AML-193 (cell line): ENCODE data around the gene DLK1.

Source experiments
- DNase-seq, 2 experiments: peaks; one replicate each; lab custom pipeline; 2025; lab: John Stamatoyannopoulos, UW

The DLK1 gene

DNA sequence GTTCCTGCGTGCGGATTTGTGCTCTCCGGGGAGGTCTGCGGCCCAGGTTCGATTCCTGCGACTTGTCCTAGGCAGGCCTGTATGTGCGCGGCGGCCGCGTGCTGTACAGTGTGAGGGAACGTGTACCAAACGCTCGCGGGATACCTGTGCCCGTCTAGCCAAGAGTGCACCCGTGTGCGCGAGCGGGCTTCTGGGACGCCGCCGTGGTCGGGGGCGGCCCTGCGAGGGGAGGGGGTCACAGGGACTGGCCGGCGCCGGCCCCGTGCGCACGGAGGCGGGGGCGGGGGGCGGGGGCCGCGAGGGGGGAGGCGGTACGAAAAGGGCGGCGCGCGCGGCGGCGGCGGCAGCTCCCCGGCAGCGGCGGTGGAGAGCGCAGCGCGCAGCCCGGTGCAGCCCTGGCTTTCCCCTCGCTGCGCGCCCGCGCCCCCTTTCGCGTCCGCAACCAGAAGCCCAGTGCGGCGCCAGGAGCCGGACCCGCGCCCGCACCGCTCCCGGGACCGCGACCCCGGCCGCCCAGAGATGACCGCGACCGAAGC lies at the start of gene DLK1:
Gene DLK1, plus strand, starts transcription at position 343 of the 536 bp plus-strand sequence. Its CDS starts 177 bp downstream, at position 520.
- no peak for DNase-seq

DNA sequence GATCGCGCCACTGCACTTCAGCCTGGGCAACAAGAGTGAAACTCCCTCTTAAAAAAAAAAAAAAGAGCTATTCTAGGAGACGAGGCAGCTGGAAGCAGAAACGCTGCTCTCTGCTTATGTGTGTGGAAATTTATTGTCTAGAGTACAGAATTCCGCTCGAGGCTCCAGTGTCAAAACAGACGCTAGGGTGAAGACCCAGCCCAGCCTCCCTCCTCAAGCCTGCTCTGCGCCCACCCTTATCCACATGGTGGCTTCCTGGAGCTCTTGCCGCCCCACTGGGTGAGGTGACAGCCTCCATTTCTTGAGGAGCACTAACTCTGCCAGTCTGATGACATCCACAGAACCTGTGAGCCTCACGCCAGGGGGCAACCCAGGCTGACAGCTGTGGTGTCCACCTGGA lies 49.5 kb upstream of the DLK1 start:
- DNase-seq: no peak

- DNase-seq: no peak
These were observed 48.9 kb upstream of the DLK1 start for GRCh38 chr14:100677554-100678468.

- DNase-seq: no peak
These were observed 48.2 kb upstream of the DLK1 start for GRCh38 chr14:100678469-100678828.

GRCh38 chr14:100679153-100679552 lies 47.5 kb upstream of the DLK1 start:
- no peak for DNase-seq

- DNase-seq: no peak
These were observed 46.8 kb upstream of the DLK1 start for GRCh38 chr14:100679707-100680438.

GRCh38 chr14:100680439-100681051 lies 46.1 kb upstream of the DLK1 start:
- no peak for DNase-seq

DNA sequence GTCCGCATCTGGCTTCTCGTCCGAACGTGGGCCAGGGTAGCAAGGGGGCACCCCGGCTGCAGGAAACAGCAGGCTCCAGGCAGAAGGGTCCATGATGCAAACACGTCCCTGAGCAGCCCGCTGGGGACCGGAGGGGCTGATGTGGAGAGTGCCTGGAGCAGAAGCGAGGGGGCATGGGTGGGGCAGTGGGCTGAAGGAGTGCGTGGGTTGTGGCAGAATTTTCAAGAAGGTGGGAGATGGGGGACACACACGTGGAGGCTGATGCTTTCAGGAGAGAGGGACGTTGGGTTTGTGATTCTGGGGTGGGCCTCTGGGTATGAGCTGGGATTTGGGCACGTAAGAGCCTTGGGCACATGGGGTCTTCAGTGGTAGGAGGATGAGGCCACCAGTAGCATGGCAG lies 45.6 kb upstream of the DLK1 start:
- DNase-seq: no peak

GRCh38 chr14:100682749-100683148 lies 43.9 kb upstream of the DLK1 start:
- DNase-seq: no peak

DNA sequence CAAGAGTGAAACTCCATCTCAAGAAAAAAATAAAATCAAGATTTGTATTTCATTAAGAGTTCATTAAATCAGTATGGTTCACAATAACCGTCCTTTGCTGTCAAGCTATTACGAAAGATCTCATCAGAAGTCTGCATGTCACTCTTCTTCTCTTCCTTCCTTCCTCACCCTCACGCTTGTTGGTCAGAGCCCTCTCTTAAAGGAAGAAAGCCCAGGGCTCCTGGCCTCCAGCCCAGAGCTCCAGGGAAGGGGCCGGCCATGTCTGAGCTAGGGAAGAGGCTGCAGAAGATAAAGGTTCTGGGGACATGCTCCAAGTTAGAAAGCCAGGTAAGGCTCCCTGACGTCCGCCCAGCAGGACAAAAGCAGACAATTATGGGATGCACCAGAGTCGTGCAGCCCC lies 43.1 kb upstream of the DLK1 start:
- no peak for DNase-seq

DNA sequence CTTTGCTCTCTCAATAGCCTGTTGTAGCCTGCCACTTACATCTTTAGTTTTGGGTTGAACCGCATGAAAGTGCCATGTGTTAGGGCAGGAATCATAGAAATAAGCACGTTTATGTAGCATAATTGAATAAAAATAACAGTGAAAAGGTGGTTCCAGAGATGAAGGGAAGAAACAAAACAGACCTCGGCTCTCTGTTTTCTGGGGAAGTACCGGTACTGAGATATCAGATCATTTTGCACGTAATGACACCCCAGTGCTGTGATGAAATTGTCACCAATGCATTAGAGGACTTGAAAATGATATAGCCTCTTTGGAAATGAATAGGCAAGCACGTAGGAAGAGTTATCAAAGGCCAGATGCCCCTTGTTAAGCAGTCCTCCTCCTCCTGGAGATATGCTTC lies 42.5 kb upstream of the DLK1 start:
- no peak for DNase-seq

DNA sequence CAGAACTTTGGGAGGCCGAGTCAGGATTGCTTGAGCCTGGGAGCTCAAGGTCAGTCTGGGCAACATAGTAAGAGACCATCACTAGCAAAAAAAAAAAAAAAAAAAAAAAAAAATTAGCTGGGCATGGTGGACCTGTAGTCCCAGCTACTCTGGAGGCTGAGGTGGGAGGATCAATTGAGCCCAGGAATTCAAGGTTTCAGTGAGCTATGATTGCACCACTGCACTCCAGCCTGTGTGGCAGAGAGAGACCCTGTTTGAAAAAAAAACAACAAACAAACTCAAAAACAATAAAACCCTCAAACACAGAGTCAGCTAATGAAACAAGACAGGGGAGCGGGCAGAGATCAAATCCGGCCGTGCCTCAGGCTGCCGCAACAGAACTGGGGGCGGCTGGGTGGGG lies 41.7 kb upstream of the DLK1 start:
- no peak for DNase-seq

DNA sequence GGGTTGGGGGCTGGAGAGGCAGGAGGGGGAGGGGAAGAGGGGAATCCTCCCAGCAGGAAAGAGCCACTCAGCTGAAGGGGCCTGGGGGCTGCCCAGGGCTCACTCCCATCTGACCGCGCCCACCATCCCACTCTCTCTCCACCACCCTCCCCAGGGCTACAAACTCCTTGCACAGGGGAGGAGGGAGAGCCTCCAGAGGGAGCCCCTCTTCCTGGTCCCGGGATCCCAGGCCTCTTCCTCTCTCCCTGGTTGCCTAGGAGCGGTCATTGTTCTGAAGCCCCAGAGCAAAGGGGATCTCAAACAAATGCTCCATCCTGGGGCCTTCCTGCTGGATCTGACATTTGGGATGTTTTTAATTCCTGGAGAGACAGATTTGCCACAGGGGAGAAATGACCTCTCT lies 39.8 kb upstream of the DLK1 start:
- no peak for DNase-seq

GRCh38 chr14:100687386-100687785 lies 39.3 kb upstream of the DLK1 start:
- no peak for DNase-seq

DNA sequence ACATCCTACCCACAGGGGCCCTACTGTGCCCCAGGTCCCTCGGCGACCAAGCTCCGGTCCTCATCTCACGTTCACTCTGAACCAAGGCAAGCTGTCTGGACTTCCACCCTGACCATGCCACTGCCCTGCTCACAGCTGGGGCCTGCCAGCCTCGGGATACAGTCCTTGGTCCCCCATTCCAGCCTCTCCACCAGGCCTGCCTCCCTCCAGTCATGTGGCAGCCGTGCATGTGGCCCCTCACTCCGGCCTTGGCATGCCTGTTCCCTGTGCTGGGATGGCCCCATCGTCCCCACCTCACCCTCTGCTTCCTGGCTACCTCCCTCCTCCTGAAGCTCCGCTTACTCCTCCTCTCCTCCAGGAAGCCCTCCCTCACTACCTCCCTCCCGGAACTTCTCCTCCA lies 38.6 kb upstream of the DLK1 start:
- no peak for DNase-seq

- no peak for DNase-seq
These were observed 37.9 kb upstream of the DLK1 start for GRCh38 chr14:100688598-100689461.

GRCh38 chr14:100690672-100691071 lies 36.0 kb upstream of the DLK1 start:
- no peak for DNase-seq

DNA sequence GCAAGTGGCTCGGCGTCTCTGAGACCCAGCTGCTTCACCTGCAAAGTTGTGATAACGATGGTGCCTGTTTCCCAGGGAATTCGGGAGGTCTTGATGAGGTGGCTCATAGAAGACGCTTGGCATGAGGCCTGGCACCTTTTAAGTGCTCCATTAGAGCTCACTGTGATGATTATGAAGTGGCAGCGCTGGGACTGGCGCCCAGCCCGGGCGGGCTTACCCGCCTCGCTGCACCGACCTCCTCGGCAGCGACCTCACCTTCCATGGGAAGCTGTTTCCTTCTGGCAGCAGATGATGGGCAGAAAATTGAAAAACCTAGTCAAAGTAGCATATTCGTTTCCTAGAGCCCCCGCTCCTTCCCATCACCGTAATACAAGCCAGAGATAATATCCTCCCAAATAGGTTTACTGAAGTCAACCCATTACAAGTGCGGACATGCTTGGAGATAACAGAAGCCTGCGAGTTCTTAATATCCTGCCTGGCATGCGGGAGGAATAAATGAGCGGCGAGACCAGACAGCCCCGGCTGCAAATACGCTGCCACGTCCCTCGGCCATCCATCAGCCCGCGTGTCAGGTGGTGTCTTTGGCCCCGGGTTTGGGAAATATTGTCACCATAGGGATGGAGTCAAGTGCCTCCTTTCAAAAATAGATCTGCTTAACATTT lies 35.2 kb upstream of the DLK1 start:
- DNase-seq: no peak

DNA sequence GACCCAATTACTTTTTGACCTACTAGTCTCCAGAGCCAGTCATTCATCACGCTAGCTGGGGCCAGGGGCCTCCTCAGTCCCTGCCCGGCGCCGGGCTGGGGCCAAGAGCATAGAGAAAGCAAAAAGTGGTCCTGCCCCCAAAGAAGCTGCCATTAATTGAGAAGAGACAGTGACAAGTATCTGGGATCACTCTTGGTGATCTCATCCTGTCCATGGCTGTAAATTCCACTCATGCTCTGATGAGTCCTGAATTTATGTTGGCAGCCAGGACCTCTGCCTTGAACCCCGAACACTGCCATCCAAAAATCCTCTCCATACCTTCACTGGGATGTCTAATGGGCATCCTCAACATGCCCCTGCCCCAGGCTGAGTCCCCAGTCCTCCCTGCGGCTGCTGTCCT lies 34.4 kb upstream of the DLK1 start:
- DNase-seq: no peak

DNA sequence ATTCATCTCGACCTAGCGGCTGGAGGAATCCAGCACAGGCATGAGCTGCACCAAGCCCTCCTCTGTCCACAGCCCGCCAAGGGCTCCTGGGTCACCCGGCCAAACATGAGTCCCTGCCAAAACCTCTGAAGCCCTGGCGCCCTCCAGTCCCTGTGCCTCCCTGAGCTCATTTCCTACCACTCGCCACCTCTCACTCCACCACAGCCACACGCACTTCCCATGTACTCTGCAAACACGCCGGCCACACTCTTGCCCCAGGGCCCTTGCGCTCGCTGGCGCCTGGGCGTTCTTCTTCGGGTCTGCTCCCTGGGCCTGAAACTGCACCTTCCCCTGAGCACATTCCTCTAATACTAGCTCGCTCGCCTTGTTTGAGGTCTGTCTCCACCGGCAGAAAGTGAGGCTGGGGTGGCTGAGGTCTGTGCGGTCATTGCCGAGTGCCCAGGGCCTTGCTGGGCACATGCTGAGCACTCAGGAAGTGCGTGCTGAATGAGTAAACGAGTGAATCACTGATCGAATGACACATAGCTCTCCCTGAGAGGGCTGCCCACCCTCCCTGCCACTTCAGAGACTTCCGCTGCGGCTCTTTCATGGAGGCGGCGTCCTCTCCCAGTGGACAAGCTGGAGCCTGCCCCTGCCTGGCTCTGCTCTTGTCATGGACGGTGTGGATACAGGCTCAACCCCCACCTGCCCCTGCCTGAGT lies 33.7 kb upstream of the DLK1 start:
- no peak for DNase-seq
